Measurements from ENCODE around the gene P2RX4. TPM values are rescaled to one million over a fixed set of nuclear protein-coding genes. Genes with fewer than 3 reads are reported as not detected.

Gene P2RX4
- total and polyA plus RNA-seq, 2 of the 13 experiments (the other 11 are each of a cell fraction or from before 2014, with no cell fraction given): 13.8 to 30.8 TPM

GRCh38 chr12:121238086-121238485 lies 28.2 kb downstream of the P2RX4 start:
- no peak overlapping the region for H3K4me3 ChIP-seq (replicated peaks in 1 of 3; ENCODE audit: insufficient read depth in 1 of 3, low read depth in 2 of 3, low read length in 3 of 3)
- no peaks in the 10 kb centered on the region for H3K9me3 ChIP-seq (ENCODE audit: low read length)
- CTCF ChIA-PET (ENCODE audit: low intra/inter-chr PET ratio, low total read pairs): no interaction called here
- H3K27me3 ChIP-seq (ENCODE audit: control insufficient read depth in 1 of 2, insufficient read depth in 2 of 2, low read length in 2 of 2): no peaks in the 10 kb centered on the region
- POLR2A ChIA-PET: no interaction called here
- no peak overlapping the region for H3K9ac ChIP-seq (ENCODE audit: insufficient read depth, low read depth, low read length)
- H3K36me3 ChIP-seq (replicated peaks in 1 of 2; ENCODE audit: control insufficient read depth in 1 of 2, insufficient read depth in 2 of 2, low read length in 2 of 2): peaks cover 10 to 16% of the 10 kb centered on the region in 2 experiments; a peak in 3 of 5 replicates
- H3K79me2 ChIP-seq (ENCODE audit: insufficient read depth, low read length): no peaks in the 10 kb centered on the region
- intact Hi-C loops (cut with micrococcal nuclease; ENCODE audit: unreplicated experiment): no loop called here
- H2AFZ ChIP-seq (ENCODE audit: low read length): no peak overlapping the region
- FAIRE-seq: no peak
- no peak for DNase-seq (ENCODE audit: low spot score)
- H3K4me2 ChIP-seq (ENCODE audit: low read depth, low read length): no peak overlapping the region
- BruUV-seq (replicated peaks): no TSS peak
- H3K4me1 ChIP-seq (ENCODE audit: insufficient read depth, low read length): no peaks in the 10 kb centered on the region
- no peak for ATAC-seq
- H3K27ac ChIP-seq (ENCODE audit: extremely low read length, insufficient read depth, low read length): no peak overlapping the region
- WGBS (ENCODE audit: low lambda C conversion rate): 100% methylated on average over 3 of the region's 4 CpGs
- no peak for TF ChIP-seq RNF219 (CRISPR knock-in tag; IDR thresholded peaks at IDR 0.05)
- no peak for TF ChIP-seq ZNF609 (CRISPR knock-in tag; IDR thresholded peaks at IDR 0.05; ENCODE audit: borderline replicate concordance)
- TF ChIP-seq CCAR2 (optimal IDR thresholded peaks at IDR 0.05; ENCODE audit: low read depth, low read length): no peak
- no peak for TF ChIP-seq CEBPG (CRISPR knock-in tag; IDR thresholded peaks at IDR 0.05)
- no peak for TF ChIP-seq ZSCAN20 (CRISPR knock-in tag; IDR thresholded peaks at IDR 0.05; ENCODE audit: borderline replicate concordance)
- TF ChIP-seq XBP1 (CRISPR knock-in tag; IDR thresholded peaks at IDR 0.05): no peak
- TF ChIP-seq NR2C2 (CRISPR knock-in tag; IDR thresholded peaks at IDR 0.05; ENCODE audit: borderline replicate concordance): no peak
- no peak for TF ChIP-seq SIX1 (CRISPR knock-in tag; IDR thresholded peaks at IDR 0.05; ENCODE audit: borderline replicate concordance)
- TF ChIP-seq ZNF788 (CRISPR knock-in tag; IDR thresholded peaks at IDR 0.05; ENCODE audit: borderline replicate concordance): no peak
- no peak for TF ChIP-seq TP53 (CRISPR knock-in tag; conservative IDR thresholded peaks at IDR 0.05)
- no peak for TF ChIP-seq SIN3B (IDR thresholded peaks at IDR 0.05; ENCODE audit: low read length)
- no peak for TF ChIP-seq ZNF354B (CRISPR knock-in tag; IDR thresholded peaks at IDR 0.05)
- no peak for TF ChIP-seq PRPF4 (IDR thresholded peaks at IDR 0.05; ENCODE audit: low read depth, low read length, poor library complexity, severe bottlenecking)
- no peak for TF ChIP-seq DDIT3 (CRISPR knock-in tag; IDR thresholded peaks at IDR 0.05)
- TF ChIP-seq RFX3 (CRISPR knock-in tag; IDR thresholded peaks at IDR 0.05): no peak
- TF ChIP-seq YY1 (IDR thresholded peaks at IDR 0.05; ENCODE audit: insufficient read depth, insufficient replicate concordance, low read depth, low read length): no peak
- no peak for TF ChIP-seq ZMYM3 (CRISPR knock-in tag; IDR thresholded peaks at IDR 0.05)
- TF ChIP-seq CSRNP1 (CRISPR knock-in tag; IDR thresholded peaks at IDR 0.05): no peak
- in situ Hi-C loops (cut with HindIII; ENCODE audit: extremely low pct_ligation_motif_present, low pct_unique_long_range_greater_than_20kb): no loop called here
- H4K20me1 ChIP-seq (ENCODE audit: insufficient read depth, low read length): no peaks in the 10 kb centered on the region
